GM12891 (cell line): ENCODE data around the gene CTBP2.

Experiments
- PAX5 ChIP-seq: IDR thresholded peaks from 2 replicates; pipeline ENCODE4 v1.6.1; 2011; ENCODE audit warnings: low read length, moderate library complexity, mild to moderate bottlenecking; ENCODE audit not compliant: insufficient read depth, severe bottlenecking
- POLR2A ChIP-seq: IDR thresholded peaks from 2 replicates; pipeline ENCODE4 v1.6.1; 2011; ENCODE audit warnings: low read depth, low read length, control low read depth
- POLR2AphosphoS5 ChIP-seq: IDR thresholded peaks from 2 replicates; pipeline ENCODE4 v1.6.1; 2011; ENCODE audit warnings: low read depth, low read length, control low read depth
- POU2F2 ChIP-seq: IDR thresholded peaks from 2 replicates; pipeline ENCODE4 v1.6.1; 2011; ENCODE audit warnings: low read depth, mild to moderate bottlenecking, control low read depth, low read length, moderate library complexity
- SPI1 ChIP-seq: IDR thresholded peaks from 2 replicates; pipeline ENCODE4 v1.6.1; 2011; ENCODE audit warnings: low read depth, low read length, control low read depth
- TAF1 ChIP-seq: IDR thresholded peaks from 2 replicates; pipeline ENCODE4 v1.6.1; 2011; ENCODE audit warnings: low read depth, low read length, control low read depth

GRCh38 chr10:125023255-125023654, 137.1 kb downstream of the CTBP2 start:
- TF ChIP-seq POLR2A (no peak), POLR2AphosphoS5 (no peak), TAF1 (no peak), SPI1 (no peak), POU2F2 (no peak), PAX5 (no peak)
